Ovary (tissue), 9 donors: ENCODE measurements around the gene PSME1. TPM values are rescaled to one million over a fixed set of nuclear protein-coding genes. Genes with fewer than 3 reads are reported as not detected.

Experiments
- DNase-seq, 5 donors: peaks; one replicate each; pipeline ENCODE4 v3.0.0-alpha.2; 2019 to 2020
- H3K27ac ChIP-seq, 2 donors: fragments of 200-600 bp; one replicate each; pipeline versions ENCODE4 v1.5.1 to v1.8.0; 2019 to 2022
- H3K27me3 ChIP-seq: fragments of 200-600 bp; one replicate; pipeline ENCODE4 v1.8.0; 2022
- H3K36me3 ChIP-seq: fragments of 200-600 bp; sonication (generic); one replicate; pipeline ENCODE4 v1.5.1; 2019
- H3K4me1 ChIP-seq: one replicate; pipeline ENCODE4 v1.8.1; 2013; ENCODE audit warnings: mild to moderate bottlenecking, moderate library complexity; ENCODE audit not compliant: insufficient read depth
- H3K4me3 ChIP-seq: fragments of 200-600 bp; sonication (generic); one replicate; pipeline ENCODE4 v1.5.1; 2017
- H3K9me3 ChIP-seq, 2 donors: fragments of 200-600 bp in 1 of 2; sonication (generic) in 1 of 2; one replicate each; pipeline versions ENCODE4 v1.5.1 to v1.8.1; 2013 to 2019; ENCODE audit warnings: mild to moderate bottlenecking in 1 of 2, moderate library complexity in 1 of 2
- CTCF ChIP-seq, 3 donors: fragments of 450-650 bp in 2 of 3; fragments of 200-600 bp in 1 of 3; IDR thresholded peaks; one replicate each; pipeline versions ENCODE4 v1.5.1 to v1.8.0; 2016 to 2022; ENCODE audit warnings: antibody characterized with exemption in 3 of 3, mild to moderate bottlenecking in 1 of 3
- EP300 ChIP-seq: sonication (generic); formaldehyde crosslinking; IDR thresholded peaks from one replicate; pipeline ENCODE4 v1.6.1; 2017; ENCODE audit warnings: antibody characterized with exemption
- POLR2A ChIP-seq: fragments of 450-650 bp; IDR thresholded peaks from one replicate; pipeline ENCODE4 v1.6.1; 2017; ENCODE audit warnings: antibody characterized with exemption, mild to moderate bottlenecking, moderate library complexity
- WGBS, 3 donors: extraction: QIAGEN DNeasy Blood & Tissue Kit in 1 of 3; methylation state at CpG; one replicate each; pipeline versions ENCODE4 v1.1.5 to v1.1.7; 2013 to 2017; 5-methylcytosine and 5-hydroxymethylcytosine counted together
- intact Hi-C, 4 donors: fragments of 100-400 bp; cut with DNase I; formaldehyde crosslinking; loops; one replicate each; pipeline versions ENCODE4 v1.11.0 to v1.15.1; 2022 to 2023
- polyA plus RNA-seq, 2 donors: library from polyadenylated mRNA; stranded (reverse); fragments of 200-250 nt in 1 of 2; fragments of 350-450 nt in 1 of 2; fragmentation: Illumina TruSeq in 1 of 2; extraction: RNeasy Lipid Tissue Mini Kit (QIAGEN cat#74804) in 1 of 2; gene quantifications; one replicate each; pipeline ENCODE4 v1.2.3, GENCODE V29; 2013 to 2014
- total RNA-seq, 7 donors: library from RNA; depleted of rRNA in 2 of 7; stranded (reverse); fragments of >200 nt in 2 of 7; fragmentation: NEBNext Ultra II Directional in 3 of 7; extraction: Animal tissue kit (Norgen Biotek cat#: 25700) in 3 of 7; gene quantifications; one replicate each; pipeline versions ENCODE4 v1.1.0 to v1.2.4, GENCODE V29; 2016 to 2023
- donor health status: DM: no; HTN: no; CAD: no; lungs with moderate emphysema.
- donor health status: DM: no; HTN: no; CAD: no.
- donor health status: Bipolar disorder and iron deficiency.
- donor health status: DM: yes; HTN: yes; CAD: no.
- donor health status: DM: no; HTN: no; CAD: no.
- donor health status: DM: yes; HTN: yes; CAD: no.

PSME1 gene
- total and polyA plus RNA-seq, 9 donors = 93.6 to 261 (median 177) TPM

DNA sequence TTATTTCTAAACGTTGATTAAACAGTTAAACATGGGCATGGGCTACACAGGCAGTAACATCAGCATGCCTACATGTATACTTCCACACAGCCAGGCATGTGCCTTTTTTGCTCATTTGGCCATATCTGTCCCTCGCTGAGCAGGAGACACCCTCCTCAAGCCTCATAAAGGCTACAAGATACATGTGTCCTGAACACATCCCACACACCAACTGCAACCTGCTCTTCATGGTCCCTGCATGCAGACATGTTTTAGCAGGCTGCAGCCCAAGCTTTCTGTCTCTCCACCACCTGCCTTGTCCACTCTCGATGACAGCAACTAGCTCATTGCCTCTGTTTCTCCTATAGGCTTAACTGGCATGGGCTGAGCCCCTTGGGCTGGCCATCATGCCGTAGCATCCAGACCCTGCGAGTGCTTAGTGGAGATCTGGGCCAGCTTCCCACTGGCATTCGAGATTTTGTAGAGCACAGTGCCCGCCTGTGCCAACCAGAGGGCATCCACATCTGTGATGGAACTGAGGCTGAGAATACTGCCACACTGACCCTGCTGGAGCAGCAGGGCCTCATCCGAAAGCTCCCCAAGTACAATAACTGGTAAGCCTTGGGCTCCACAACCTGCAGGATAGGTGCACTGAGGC, 39.3 kb upstream of the PSME1 start:
- H3K4me1 ChIP-seq = peaks cover 3% of the 10 kb centered on the region
- no peaks in the 10 kb centered on the region for H3K36me3 ChIP-seq
- peak in 1 of 5 donors; percentile 17 for DNase-seq
- WGBS, 3 donors = 93 to 97% (median 96%) methylated on average over 8 of the region's 8 CpGs
- no peak overlapping the region for H3K27ac ChIP-seq
- TF ChIP-seq POLR2A = no peak
- TF ChIP-seq EP300 = no peak
- TF ChIP-seq CTCF (IDR thresholded peaks at IDR 0.05) = no peak
- no peaks in the 10 kb centered on the region for H3K9me3 ChIP-seq
- intact Hi-C loops = loop anchor here in 1 of 4 donors (10.0 kb wide), 1 partner anchor 112 kb away; the partner anchor contains the start of gene DHRS4L2
- H3K4me3 ChIP-seq = no peak overlapping the region
- H3K27me3 ChIP-seq = no peaks in the 10 kb centered on the region

DNA sequence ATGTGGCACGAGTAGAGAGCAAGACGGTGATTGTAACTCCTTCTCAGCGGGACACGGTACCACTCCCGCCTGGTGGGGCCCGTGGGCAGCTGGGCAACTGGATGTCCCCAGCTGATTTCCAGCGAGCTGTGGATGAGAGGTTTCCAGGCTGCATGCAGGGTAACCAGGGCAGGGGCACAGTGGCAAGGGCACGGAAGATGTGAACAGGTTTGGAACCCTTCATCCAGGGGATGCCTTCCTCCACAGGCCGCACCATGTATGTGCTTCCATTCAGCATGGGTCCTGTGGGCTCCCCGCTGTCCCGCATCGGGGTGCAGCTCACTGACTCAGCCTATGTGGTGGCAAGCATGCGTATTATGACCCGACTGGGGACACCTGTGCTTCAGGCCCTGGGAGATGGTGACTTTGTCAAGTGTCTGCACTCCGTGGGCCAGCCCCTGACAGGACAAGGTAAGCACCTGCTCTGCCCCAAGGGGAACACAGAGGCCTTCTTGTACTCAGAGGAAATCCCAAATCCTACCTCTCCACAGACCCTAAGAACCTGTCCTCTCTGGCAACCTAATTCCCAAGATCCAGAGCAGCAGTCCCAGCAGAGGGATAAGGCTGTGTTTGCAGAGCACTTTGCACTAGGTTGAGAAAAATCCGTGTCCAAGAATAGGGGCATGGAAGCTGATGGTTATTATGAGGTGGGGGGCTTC, 37.6 kb upstream of the PSME1 start:
- no peak for TF ChIP-seq EP300
- no peak for TF ChIP-seq POLR2A
- no peak for TF ChIP-seq CTCF (IDR thresholded peaks at IDR 0.05)
- Histone ChIP-seq H3K9me3 (no peaks in the 10 kb centered on the region), H3K4me1 (peaks cover 3% of the 10 kb centered on the region), H3K27me3 (no peaks in the 10 kb centered on the region), H3K36me3 (no peaks in the 10 kb centered on the region), H3K4me3 (no peak overlapping the region), H3K27ac (no peak overlapping the region)
- peak in 1 of 5 donors; percentile 25 for DNase-seq
- 91 to 94% (median 93%) methylated on average over 16 of the region's 16 CpGs for WGBS, 3 donors
- intact Hi-C loops = loop anchor here in 1 of 4 donors (10.0 kb wide), 1 partner anchor 114 kb away; the partner anchor contains the start of gene DHRS4L2

- H3K4me1 ChIP-seq = no peaks in the 10 kb centered on the region
- no peak overlapping the region for H3K27ac ChIP-seq
- intact Hi-C loops = loop anchor here in 1 of 4 donors (10.0 kb wide), 1 partner anchor 114 kb away; the partner anchor contains the start of gene DHRS4L2
- DNase-seq = peak in 1 of 5 donors; percentile 26
- H3K9me3 ChIP-seq = no peaks in the 10 kb centered on the region
- no peak overlapping the region for H3K4me3 ChIP-seq
- TF ChIP-seq CTCF (IDR thresholded peaks at IDR 0.05) = no peak
- no peak for TF ChIP-seq EP300
- TF ChIP-seq POLR2A = no peak
- WGBS, 3 donors = 89 to 90% (median 89%) methylated on average over 17 of the region's 17 CpGs
- H3K27me3 ChIP-seq = no peaks in the 10 kb centered on the region
- H3K36me3 ChIP-seq = no peaks in the 10 kb centered on the region
Measured at GRCh38 chr14:24098927-24099813, 36.8 kb upstream of the PSME1 start.
